8988T (cell line): ENCODE results near the gene COX7A2.

Source experiments
- DNase-seq: peaks from one replicate; pipeline ENCODE4 v3.0.0; 2011

The COX7A2 gene

GRCh38 chr6:75219263-75219662 is 24.3 kb downstream of the COX7A2 start:
- DNase-seq, result no peak

GRCh38 chr6:75217193-75217592 is 26.4 kb downstream of the COX7A2 start:
- no peak for DNase-seq

- no peak for DNase-seq
These were observed 28.3 kb downstream of the COX7A2 start for GRCh38 chr6:75215291-75215690.

- no peak for DNase-seq
These were observed 29.9 kb downstream of the COX7A2 start for GRCh38 chr6:75213732-75214131.

- no peak for DNase-seq
These were observed 30.5 kb downstream of the COX7A2 start for GRCh38 chr6:75213112-75213511.

- DNase-seq, result no peak
These were observed 31.5 kb downstream of the COX7A2 start for GRCh38 chr6:75211920-75212590.

GRCh38 chr6:75210885-75211739 is 32.5 kb downstream of the COX7A2 start:
- no peak for DNase-seq

- DNase-seq, result no peak
These were observed 34.3 kb downstream of the COX7A2 start for GRCh38 chr6:75209184-75209723.

GRCh38 chr6:75208298-75209183 is 35.1 kb downstream of the COX7A2 start:
- peak; percentile 59 for DNase-seq

- no peak for DNase-seq
These were observed 36.8 kb downstream of the COX7A2 start for GRCh38 chr6:75206576-75207342.

GRCh38 chr6:75205776-75206575 is 37.6 kb downstream of the COX7A2 start, which contains the start of gene COL12A1:
Gene COL12A1, minus strand, starts transcription at chr6:75206053. Its CDS starts 3,261 bp downstream, at chr6:75202792.
- peak; percentile 87 for DNase-seq

- peak; percentile 53 for DNase-seq
These were observed 38.4 kb downstream of the COX7A2 start for GRCh38 chr6:75204959-75205775.

- peak; percentile 51 for DNase-seq
These were observed 39.2 kb downstream of the COX7A2 start for GRCh38 chr6:75204217-75204958.

GRCh38 chr6:75203721-75204120 is 39.9 kb downstream of the COX7A2 start:
- DNase-seq, result no peak

- DNase-seq, result no peak
These were observed 40.9 kb downstream of the COX7A2 start for GRCh38 chr6:75202676-75203131.

- no peak for DNase-seq
These were observed 41.5 kb downstream of the COX7A2 start for GRCh38 chr6:75201901-75202672.

GRCh38 chr6:75201021-75201420 is 42.6 kb downstream of the COX7A2 start:
- no peak for DNase-seq

- no peak for DNase-seq
These were observed 43.7 kb downstream of the COX7A2 start for GRCh38 chr6:75199889-75200288.
